Nephron (organoid): ENCODE measurements around the gene TEX261.

ENCODE experiments used
- H3K27ac Mint-ChIP-seq, 3 experiments: 2 replicates each; pipeline ENCODE4 v1.8.0; 2020; ENCODE audit warnings: mixed read lengths in 3 of 3, mild to moderate bottlenecking in 2 of 3, moderate library complexity in 1 of 3
- H3K27me3 Mint-ChIP-seq: 2 replicates; pipeline ENCODE4 v1.8.0; 2021; ENCODE audit warnings: low read depth, mild to moderate bottlenecking, moderate library complexity, mixed read lengths
- H3K36me3 Mint-ChIP-seq: 2 replicates; pipeline ENCODE4 v1.8.0; 2020; ENCODE audit warnings: low read depth, mixed read lengths
- H3K4me1 Mint-ChIP-seq: 2 replicates; pipeline ENCODE4 v1.8.0; 2020; ENCODE audit warnings: mixed read lengths
- H3K4me3 Mint-ChIP-seq, 3 experiments: 2 replicates each; pipeline ENCODE4 v1.8.0; 2020; ENCODE audit warnings: mild to moderate bottlenecking in 3 of 3, mixed read lengths in 3 of 3, moderate library complexity in 2 of 3
- H3K9me3 Mint-ChIP-seq: 2 replicates; pipeline ENCODE4 v1.8.0; 2020; ENCODE audit warnings: mixed read lengths
- TF ChIP-seq, protein P1 (sequence below), 3 experiments: fragments of 200-600 bp; sonication (generic); IDR thresholded peaks; one replicate each; pipeline ENCODE4 v1.5.0; 2021; ENCODE audit warnings: antibody characterized with exemption in 3 of 3; ENCODE audit not compliant: unreplicated experiment in 3 of 3

The TEX261 gene

GRCh38 chr2:70992945-70993853, 1.5 kb downstream of the TEX261 start:
- peaks cover 14% of the 10 kb centered on the region for H3K36me3 Mint-ChIP-seq
- H3K9me3 Mint-ChIP-seq: no peaks in the 10 kb centered on the region
- H3K4me1 Mint-ChIP-seq: peaks cover 14% of the 10 kb centered on the region
- TF ChIP-seq, protein P1, sequence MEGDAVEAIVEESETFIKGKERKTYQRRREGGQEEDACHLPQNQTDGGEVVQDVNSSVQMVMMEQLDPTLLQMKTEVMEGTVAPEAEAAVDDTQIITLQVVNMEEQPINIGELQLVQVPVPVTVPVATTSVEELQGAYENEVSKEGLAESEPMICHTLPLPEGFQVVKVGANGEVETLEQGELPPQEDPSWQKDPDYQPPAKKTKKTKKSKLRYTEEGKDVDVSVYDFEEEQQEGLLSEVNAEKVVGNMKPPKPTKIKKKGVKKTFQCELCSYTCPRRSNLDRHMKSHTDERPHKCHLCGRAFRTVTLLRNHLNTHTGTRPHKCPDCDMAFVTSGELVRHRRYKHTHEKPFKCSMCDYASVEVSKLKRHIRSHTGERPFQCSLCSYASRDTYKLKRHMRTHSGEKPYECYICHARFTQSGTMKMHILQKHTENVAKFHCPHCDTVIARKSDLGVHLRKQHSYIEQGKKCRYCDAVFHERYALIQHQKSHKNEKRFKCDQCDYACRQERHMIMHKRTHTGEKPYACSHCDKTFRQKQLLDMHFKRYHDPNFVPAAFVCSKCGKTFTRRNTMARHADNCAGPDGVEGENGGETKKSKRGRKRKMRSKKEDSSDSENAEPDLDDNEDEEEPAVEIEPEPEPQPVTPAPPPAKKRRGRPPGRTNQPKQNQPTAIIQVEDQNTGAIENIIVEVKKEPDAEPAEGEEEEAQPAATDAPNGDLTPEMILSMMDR (IDR thresholded peaks at IDR 0.05; ENCODE audit: unreplicated experiment in 3 of 3): no peak
- peak overlapping the region in 1 of 3 experiments; percentile 53 for H3K27ac Mint-ChIP-seq
- peak overlapping the region; percentile 97 to 100 (median 99) for H3K4me3 Mint-ChIP-seq
- peaks cover 19% of the 10 kb centered on the region for H3K27me3 Mint-ChIP-seq

- H3K27me3 Mint-ChIP-seq: peaks cover 17% of the 10 kb centered on the region
- TF ChIP-seq, protein P1 (IDR thresholded peaks at IDR 0.05; ENCODE audit: unreplicated experiment in 3 of 3): no peak
- peaks cover 25% of the 10 kb centered on the region for H3K36me3 Mint-ChIP-seq
- peak overlapping the region; percentile 49 to 74 (median 61) for H3K4me3 Mint-ChIP-seq
- H3K27ac Mint-ChIP-seq: no peak overlapping the region
- H3K4me1 Mint-ChIP-seq: peaks cover 14% of the 10 kb centered on the region
- H3K9me3 Mint-ChIP-seq: no peaks in the 10 kb centered on the region
These were observed 2.9 kb downstream of the TEX261 start for GRCh38 chr2:70991742-70992141.

DNA sequence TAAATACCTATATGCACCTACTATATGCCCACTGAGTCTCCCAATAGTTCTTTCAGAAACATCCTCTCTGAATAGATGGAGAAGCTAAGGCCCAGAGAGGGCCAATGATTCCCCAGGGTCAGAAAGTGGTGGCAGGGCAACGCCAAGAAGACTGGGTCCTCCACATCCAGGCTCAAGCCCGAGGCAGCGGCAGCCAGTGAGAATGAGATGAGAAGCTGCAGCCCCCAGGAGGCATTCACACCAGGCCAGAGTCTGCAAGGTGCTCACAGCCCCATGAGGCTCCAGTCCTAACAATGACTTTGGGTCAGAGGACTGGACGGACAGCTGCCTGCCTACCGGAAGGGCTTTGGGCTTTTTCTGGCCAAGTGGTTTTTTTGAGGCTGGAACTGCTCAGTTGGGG, 3.5 kb downstream of the TEX261 start:
- Mint-ChIP-seq H3K36me3 (peaks cover 31% of the 10 kb centered on the region), H3K4me1 (peaks cover 14% of the 10 kb centered on the region), H3K27ac (no peak overlapping the region), H3K9me3 (no peaks in the 10 kb centered on the region), H3K4me3 (peak overlapping the region; percentile 56 to 74 (median 71)), H3K27me3 (peaks cover 14% of the 10 kb centered on the region)
- TF ChIP-seq, protein P1 (IDR thresholded peaks at IDR 0.05; ENCODE audit: unreplicated experiment in 3 of 3): no peak

- peak overlapping the region in 1 of 3 experiments; percentile 51 for H3K4me3 Mint-ChIP-seq
- no peak overlapping the region for H3K27ac Mint-ChIP-seq
- H3K4me1 Mint-ChIP-seq: peaks cover 14% of the 10 kb centered on the region
- no peaks in the 10 kb centered on the region for H3K9me3 Mint-ChIP-seq
- TF ChIP-seq, protein P1 (IDR thresholded peaks at IDR 0.05; ENCODE audit: unreplicated experiment in 3 of 3): no peak
- peaks cover 6% of the 10 kb centered on the region for H3K27me3 Mint-ChIP-seq
- H3K36me3 Mint-ChIP-seq: peaks cover 37% of the 10 kb centered on the region
These were observed 4.5 kb downstream of the TEX261 start for GRCh38 chr2:70990216-70990615.

GRCh38 chr2:70988726-70989648, 5.7 kb downstream of the TEX261 start:
- Mint-ChIP-seq H3K4me3 (no peak overlapping the region), H3K4me1 (peaks cover 14% of the 10 kb centered on the region)
- TF ChIP-seq, protein P1 (IDR thresholded peaks at IDR 0.05; ENCODE audit: unreplicated experiment in 3 of 3): no peak

More at GRCh38 chr2:70988726-70989648, 5.7 kb downstream of the TEX261 start:
- Mint-ChIP-seq H3K27ac (no peak overlapping the region), H3K36me3 (peaks cover 38% of the 10 kb centered on the region), H3K27me3 (peaks cover 3% of the 10 kb centered on the region), H3K9me3 (no peaks in the 10 kb centered on the region)
